Measurements from ENCODE around the gene PCF11.
A peak's percentile ranks its signal among the peaks of the same experiment; 100 is the strongest.
"Not testable (repeated sequence)": the region's sequence is repeated elsewhere in the genome, so short reads cannot be mapped to it uniquely, and the experiment has no call there.

The PCF11 gene

GRCh38 chr11:83194281-83195142 is 37.6 kb downstream of the PCF11 start:
- WGBS = 6% methylated on average over 35 of the region's 35 CpGs
- Histone ChIP-seq H3K4me1 (ENCODE audit: insufficient read depth, low read length) (peaks cover 14% of the 10 kb centered on the region), H3K36me3 (ENCODE audit: insufficient read depth, low read length) (peaks cover 36% of the 10 kb centered on the region), H3K27ac (ENCODE audit: low read depth, low read length) (no peak overlapping the region), H3K9me3 (ENCODE audit: insufficient read depth, low read depth, low read length) (no peaks in the 10 kb centered on the region), H3K27me3 (ENCODE audit: insufficient read depth, low read length) (peaks cover 10% of the 10 kb centered on the region; the same call in 1 of the 2 replicates), H3K4me3 (ENCODE audit: low read length) (peak overlapping the region; percentile 72), H3K9ac (ENCODE audit: low read depth, low read length) (peak overlapping the region; percentile 78; the same call in 1 of the 2 replicates)

GRCh38 chr11:83195143-83195466 is 38.2 kb downstream of the PCF11 start:
- Histone ChIP-seq H3K4me1 (ENCODE audit: insufficient read depth, low read length) (peaks cover 14% of the 10 kb centered on the region), H3K9ac (ENCODE audit: low read depth, low read length) (no peak overlapping the region), H3K4me3 (ENCODE audit: low read length) (peak overlapping the region; percentile 72), H3K27me3 (ENCODE audit: insufficient read depth, low read length) (peaks cover 10% of the 10 kb centered on the region; the same call in 1 of the 2 replicates), H3K27ac (ENCODE audit: low read depth, low read length) (no peak overlapping the region), H3K9me3 (ENCODE audit: insufficient read depth, low read depth, low read length) (no peaks in the 10 kb centered on the region), H3K36me3 (ENCODE audit: insufficient read depth, low read length) (peaks cover 31% of the 10 kb centered on the region)
- 59% methylated on average over 4 of the region's 4 CpGs for WGBS

- H3K4me3 ChIP-seq (ENCODE audit: low read length) = no peak overlapping the region
- H3K27me3 ChIP-seq (ENCODE audit: insufficient read depth, low read length) = peaks cover 10% of the 10 kb centered on the region; the same call in 1 of the 2 replicates
- H3K9me3 ChIP-seq (ENCODE audit: insufficient read depth, low read depth, low read length) = no peaks in the 10 kb centered on the region
- WGBS = 94% methylated on average over 8 of the region's 8 CpGs
- H3K4me1 ChIP-seq (ENCODE audit: insufficient read depth, low read length) = peaks cover 14% of the 10 kb centered on the region
- H3K9ac ChIP-seq (ENCODE audit: low read depth, low read length) = no peak overlapping the region
- peaks cover 26% of the 10 kb centered on the region for H3K36me3 ChIP-seq (ENCODE audit: insufficient read depth, low read length)
- H3K27ac ChIP-seq (ENCODE audit: low read depth, low read length) = no peak overlapping the region
Observed at GRCh38 chr11:83195649-83196048, 38.7 kb downstream of the PCF11 start.

GRCh38 chr11:83200035-83200434 is 43.1 kb downstream of the PCF11 start:
- Histone ChIP-seq H3K27me3 (ENCODE audit: insufficient read depth, low read length) (peaks cover 6% of the 10 kb centered on the region; the same call in 1 of the 2 replicates), H3K9me3 (ENCODE audit: insufficient read depth, low read depth, low read length) (no peaks in the 10 kb centered on the region), H3K9ac (ENCODE audit: low read depth, low read length) (no peak overlapping the region), H3K27ac (ENCODE audit: low read depth, low read length) (no peak overlapping the region), H3K4me1 (ENCODE audit: insufficient read depth, low read length) (peaks cover 3% of the 10 kb centered on the region), H3K36me3 (ENCODE audit: insufficient read depth, low read length) (peaks cover 7% of the 10 kb centered on the region; the same call in 1 of the 2 replicates), H3K4me3 (ENCODE audit: low read length) (no peak overlapping the region)
- no CpG with 5 or more reads among the region's 1 CpG for WGBS

GRCh38 chr11:83205608-83206185 is 48.8 kb downstream of the PCF11 start:
- Histone ChIP-seq H3K9me3 (ENCODE audit: insufficient read depth, low read depth, low read length) (no peaks in the 10 kb centered on the region), H3K4me3 (ENCODE audit: low read length) (no peak overlapping the region), H3K27me3 (ENCODE audit: insufficient read depth, low read length) (no peaks in the 10 kb centered on the region), H3K4me1 (ENCODE audit: insufficient read depth, low read length) (no peaks in the 10 kb centered on the region), H3K27ac (ENCODE audit: low read depth, low read length) (no peak overlapping the region), H3K36me3 (ENCODE audit: insufficient read depth, low read length) (no peaks in the 10 kb centered on the region; the same call in 1 of the 2 replicates), H3K9ac (ENCODE audit: low read depth, low read length) (no peak overlapping the region)
- 96% methylated on average over 3 of the region's 3 CpGs for WGBS

GRCh38 chr11:83206221-83206620 is 49.3 kb downstream of the PCF11 start:
- no peaks in the 10 kb centered on the region for H3K27me3 ChIP-seq (ENCODE audit: insufficient read depth, low read length)
- no peak overlapping the region for H3K9ac ChIP-seq (ENCODE audit: low read depth, low read length)
- H3K4me1 ChIP-seq (ENCODE audit: insufficient read depth, low read length) = no peaks in the 10 kb centered on the region
- H3K27ac ChIP-seq (ENCODE audit: low read depth, low read length) = no peak overlapping the region
- H3K36me3 ChIP-seq (ENCODE audit: insufficient read depth, low read length) = peaks cover 2% of the 10 kb centered on the region; the same call in 1 of the 2 replicates
- 88% methylated on average over 1 of the region's 1 CpG for WGBS
- no peak overlapping the region for H3K4me3 ChIP-seq (ENCODE audit: low read length)
- no peaks in the 10 kb centered on the region for H3K9me3 ChIP-seq (ENCODE audit: insufficient read depth, low read depth, low read length)

GRCh38 chr11:83206771-83207382 is 49.9 kb downstream of the PCF11 start:
- H3K27ac ChIP-seq (ENCODE audit: low read depth, low read length); H3K4me3 ChIP-seq (ENCODE audit: low read length); H3K9ac ChIP-seq (ENCODE audit: low read depth, low read length); H3K9me3 ChIP-seq (ENCODE audit: insufficient read depth, low read depth, low read length); H3K27me3 ChIP-seq (ENCODE audit: insufficient read depth, low read length); H3K4me1 ChIP-seq (ENCODE audit: insufficient read depth, low read length); H3K36me3 ChIP-seq (ENCODE audit: insufficient read depth, low read length): not testable (repeated sequence)
- 71% methylated on average over 3 of the region's 4 CpGs for WGBS

GRCh38 chr11:83219095-83219494 is 62.2 kb downstream of the PCF11 start:
- Histone ChIP-seq H3K4me1 (ENCODE audit: insufficient read depth, low read length) (no peaks in the 10 kb centered on the region), H3K27ac (ENCODE audit: low read depth, low read length) (no peak overlapping the region), H3K36me3 (ENCODE audit: insufficient read depth, low read length) (no peaks in the 10 kb centered on the region), H3K9ac (ENCODE audit: low read depth, low read length) (no peak overlapping the region), H3K4me3 (ENCODE audit: low read length) (no peak overlapping the region), H3K9me3 (ENCODE audit: insufficient read depth, low read depth, low read length) (no peaks in the 10 kb centered on the region), H3K27me3 (ENCODE audit: insufficient read depth, low read length) (no peaks in the 10 kb centered on the region)
- WGBS = 83% methylated on average over 8 of the region's 8 CpGs

DNA sequence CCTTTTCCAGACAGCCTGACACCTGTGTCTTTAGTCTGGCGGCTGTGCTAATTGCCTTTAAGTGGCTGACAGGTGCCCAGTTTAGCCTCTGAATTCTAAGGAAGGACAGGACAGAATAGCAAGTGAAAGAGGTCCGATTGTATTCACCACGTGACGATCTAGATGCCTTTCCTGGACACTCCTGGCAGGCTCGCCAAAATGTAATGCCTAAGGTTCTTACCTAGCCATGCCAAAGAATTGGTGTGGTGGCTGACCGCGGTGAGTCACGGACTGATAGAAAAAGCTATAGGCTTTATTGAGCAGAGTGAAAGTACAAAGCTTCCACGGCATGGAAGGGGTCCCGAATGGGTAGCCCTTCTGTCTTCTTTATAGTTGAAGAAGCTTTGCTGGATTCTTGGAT is 63.3 kb downstream of the PCF11 start:
- no peak overlapping the region for H3K27ac ChIP-seq (ENCODE audit: low read depth, low read length)
- H3K36me3 ChIP-seq (ENCODE audit: insufficient read depth, low read length) = no peaks in the 10 kb centered on the region
- H3K9ac ChIP-seq (ENCODE audit: low read depth, low read length) = no peak overlapping the region
- no peaks in the 10 kb centered on the region for H3K4me1 ChIP-seq (ENCODE audit: insufficient read depth, low read length)
- no peaks in the 10 kb centered on the region for H3K9me3 ChIP-seq (ENCODE audit: insufficient read depth, low read depth, low read length)
- H3K4me3 ChIP-seq (ENCODE audit: low read length) = no peak overlapping the region
- 89% methylated on average over 10 of the region's 10 CpGs for WGBS
- no peaks in the 10 kb centered on the region for H3K27me3 ChIP-seq (ENCODE audit: insufficient read depth, low read length)

- H3K36me3 ChIP-seq (ENCODE audit: insufficient read depth, low read length) = no peaks in the 10 kb centered on the region
- no peak overlapping the region for H3K4me3 ChIP-seq (ENCODE audit: low read length)
- no peak overlapping the region for H3K9ac ChIP-seq (ENCODE audit: low read depth, low read length)
- H3K27me3 ChIP-seq (ENCODE audit: insufficient read depth, low read length) = no peaks in the 10 kb centered on the region
- no peaks in the 10 kb centered on the region for H3K4me1 ChIP-seq (ENCODE audit: insufficient read depth, low read length)
- no peak overlapping the region for H3K27ac ChIP-seq (ENCODE audit: low read depth, low read length)
- H3K9me3 ChIP-seq (ENCODE audit: insufficient read depth, low read depth, low read length) = no peaks in the 10 kb centered on the region
Observed at GRCh38 chr11:83221694-83222093, 64.8 kb downstream of the PCF11 start.

DNA sequence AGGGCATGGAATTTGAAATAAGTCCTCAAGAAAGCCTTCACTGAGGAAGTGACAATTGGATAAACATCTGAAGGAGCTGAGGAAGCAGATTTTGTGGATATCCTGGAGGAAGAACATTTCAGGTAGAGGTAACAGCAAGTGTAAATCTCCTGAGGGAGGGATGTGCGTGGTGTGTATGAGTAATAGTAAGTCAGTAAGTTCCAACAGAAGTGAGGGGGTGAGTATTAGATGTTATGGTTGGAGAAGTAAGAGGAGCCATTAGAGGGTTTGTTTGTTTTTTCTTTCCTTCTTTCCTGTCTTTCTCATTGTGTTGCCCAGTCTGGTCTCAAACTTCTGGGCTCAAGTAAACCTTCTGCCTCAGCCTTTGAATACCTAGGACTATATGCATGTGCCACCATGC is 65.6 kb downstream of the PCF11 start:
- no peaks in the 10 kb centered on the region for H3K4me1 ChIP-seq (ENCODE audit: insufficient read depth, low read length)

More for the DNA sequence above, 65.6 kb downstream of the PCF11 start:
- H3K27me3 ChIP-seq (ENCODE audit: insufficient read depth, low read length) = no peaks in the 10 kb centered on the region
- no peak overlapping the region for H3K4me3 ChIP-seq (ENCODE audit: low read length)
- 93% methylated on average over 1 of the region's 1 CpG for WGBS
- H3K9ac ChIP-seq (ENCODE audit: low read depth, low read length) = no peak overlapping the region
- H3K36me3 ChIP-seq (ENCODE audit: insufficient read depth, low read length) = no peaks in the 10 kb centered on the region
- H3K9me3 ChIP-seq (ENCODE audit: insufficient read depth, low read depth, low read length) = no peaks in the 10 kb centered on the region
- H3K27ac ChIP-seq (ENCODE audit: low read depth, low read length) = no peak overlapping the region
